ENCODE results near the gene SLC13A1. TPM values are rescaled to one million over a fixed set of nuclear protein-coding genes. Genes with fewer than 3 reads are reported as not detected.

Gene SLC13A1
- total RNA-seq, 1 experiment from 2014 or later, result not detected

- H3K4me3 ChIP-seq (replicated peaks in 1 of 2; ENCODE audit: low read depth in 1 of 2, low read length in 2 of 2), result no peak overlapping the region
- no peaks in the 10 kb centered on the region for H3K79me2 ChIP-seq (ENCODE audit: insufficient read depth, low read length)
- H3K27ac ChIP-seq (ENCODE audit: low read depth, low read length), result no peak overlapping the region
- no peak overlapping the region for H3K4me2 ChIP-seq (ENCODE audit: low read length)
- no peaks in the 10 kb centered on the region for H4K20me1 ChIP-seq (ENCODE audit: insufficient read depth)
- no peaks in the 10 kb centered on the region for H3K36me3 ChIP-seq (ENCODE audit: control insufficient read depth in 1 of 2, insufficient read depth in 2 of 2, low read length in 2 of 2)
- ATAC-seq, result no peak
- TF ChIP-seq SIN3A (IDR thresholded peaks at IDR 0.05; ENCODE audit: low read depth), result no peak
- TF ChIP-seq, protein P1, sequence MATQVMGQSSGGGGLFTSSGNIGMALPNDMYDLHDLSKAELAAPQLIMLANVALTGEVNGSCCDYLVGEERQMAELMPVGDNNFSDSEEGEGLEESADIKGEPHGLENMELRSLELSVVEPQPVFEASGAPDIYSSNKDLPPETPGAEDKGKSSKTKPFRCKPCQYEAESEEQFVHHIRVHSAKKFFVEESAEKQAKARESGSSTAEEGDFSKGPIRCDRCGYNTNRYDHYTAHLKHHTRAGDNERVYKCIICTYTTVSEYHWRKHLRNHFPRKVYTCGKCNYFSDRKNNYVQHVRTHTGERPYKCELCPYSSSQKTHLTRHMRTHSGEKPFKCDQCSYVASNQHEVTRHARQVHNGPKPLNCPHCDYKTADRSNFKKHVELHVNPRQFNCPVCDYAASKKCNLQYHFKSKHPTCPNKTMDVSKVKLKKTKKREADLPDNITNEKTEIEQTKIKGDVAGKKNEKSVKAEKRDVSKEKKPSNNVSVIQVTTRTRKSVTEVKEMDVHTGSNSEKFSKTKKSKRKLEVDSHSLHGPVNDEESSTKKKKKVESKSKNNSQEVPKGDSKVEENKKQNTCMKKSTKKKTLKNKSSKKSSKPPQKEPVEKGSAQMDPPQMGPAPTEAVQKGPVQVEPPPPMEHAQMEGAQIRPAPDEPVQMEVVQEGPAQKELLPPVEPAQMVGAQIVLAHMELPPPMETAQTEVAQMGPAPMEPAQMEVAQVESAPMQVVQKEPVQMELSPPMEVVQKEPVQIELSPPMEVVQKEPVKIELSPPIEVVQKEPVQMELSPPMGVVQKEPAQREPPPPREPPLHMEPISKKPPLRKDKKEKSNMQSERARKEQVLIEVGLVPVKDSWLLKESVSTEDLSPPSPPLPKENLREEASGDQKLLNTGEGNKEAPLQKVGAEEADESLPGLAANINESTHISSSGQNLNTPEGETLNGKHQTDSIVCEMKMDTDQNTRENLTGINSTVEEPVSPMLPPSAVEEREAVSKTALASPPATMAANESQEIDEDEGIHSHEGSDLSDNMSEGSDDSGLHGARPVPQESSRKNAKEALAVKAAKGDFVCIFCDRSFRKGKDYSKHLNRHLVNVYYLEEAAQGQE (IDR thresholded peaks at IDR 0.05; ENCODE audit: low read depth), result no peak
- TF ChIP-seq ELF1 (IDR thresholded peaks at IDR 0.05; ENCODE audit: borderline replicate concordance, low read depth), result no peak
- no peak for TF ChIP-seq TCF7L2 (IDR thresholded peaks at IDR 0.05; ENCODE audit: borderline replicate concordance, extremely low read depth, insufficient read depth, insufficient read length)
- no peak for TF ChIP-seq JUND (IDR thresholded peaks at IDR 0.05)
- TF ChIP-seq ZFX (IDR thresholded peaks at IDR 0.05), result no peak
- TF ChIP-seq, protein P2, sequence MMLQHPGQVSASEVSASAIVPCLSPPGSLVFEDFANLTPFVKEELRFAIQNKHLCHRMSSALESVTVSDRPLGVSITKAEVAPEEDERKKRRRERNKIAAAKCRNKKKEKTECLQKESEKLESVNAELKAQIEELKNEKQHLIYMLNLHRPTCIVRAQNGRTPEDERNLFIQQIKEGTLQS (IDR thresholded peaks at IDR 0.05), result no peak
- ChIA-PET RAD21 (ENCODE audit: low non-redundant PET in 1 of 2, low total read pairs in 2 of 2, uncharacterized antibody in 2 of 2, unreplicated experiment in 2 of 2) (no interaction called here), CTCF (no interaction called here), POLR2A (no interaction called here)
- no peaks in the 10 kb centered on the region for H3K9me2 ChIP-seq (ENCODE audit: insufficient read depth)
- H3K4me1 ChIP-seq (ENCODE audit: control insufficient read depth in 1 of 2, insufficient read depth in 2 of 2, low read length in 2 of 2), result no peaks in the 10 kb centered on the region
- DNase-seq (ENCODE audit: low read depth, low spot score), result no peak
- BruUV-seq (replicated peaks), result no TSS peak
- no peak overlapping the region for H3K9ac ChIP-seq (ENCODE audit: low read length)
- intact Hi-C loops (cut with micrococcal nuclease), result no loop called here
- H3K27me3 ChIP-seq (ENCODE audit: insufficient read depth, low read length), result no peaks in the 10 kb centered on the region
- no peak overlapping the region for H2AFZ ChIP-seq (ENCODE audit: low read depth, low read length, poor library complexity, severe bottlenecking)
- no peaks in the 10 kb centered on the region for H3K9me3 ChIP-seq (ENCODE audit: control insufficient read depth in 1 of 2, insufficient read depth in 1 of 2, low read depth in 1 of 2, low read length in 2 of 2)
Measured at GRCh38 chr7:123193235-123193634, 6.5 kb downstream of the SLC13A1 start.

GRCh38 chr7:123191132-123191531, 8.6 kb downstream of the SLC13A1 start:
- ATAC-seq (no peak), DNase-seq (ENCODE audit: low read depth, low spot score) (no peak)
- no TSS peak for BruUV-seq (replicated peaks)
- H4K20me1 ChIP-seq (ENCODE audit: insufficient read depth), result no peaks in the 10 kb centered on the region
- ChIA-PET CTCF (no interaction called here), RAD21 (ENCODE audit: low non-redundant PET in 1 of 2, low total read pairs in 2 of 2, uncharacterized antibody in 2 of 2, unreplicated experiment in 2 of 2) (no interaction called here), POLR2A (no interaction called here)
- H3K9me2 ChIP-seq (ENCODE audit: insufficient read depth), result no peaks in the 10 kb centered on the region
- H3K4me3 ChIP-seq (replicated peaks in 1 of 2; ENCODE audit: low read depth in 1 of 2, low read length in 2 of 2), result no peak overlapping the region
- TF ChIP-seq RAD21 (IDR thresholded peaks at IDR 0.05; ENCODE audit: low read depth), result no peak
- no peak for TF ChIP-seq EZH2 (IDR thresholded peaks at IDR 0.05)
- no peak for TF ChIP-seq TCF7L2 (IDR thresholded peaks at IDR 0.05; ENCODE audit: borderline replicate concordance, extremely low read depth, insufficient read depth, insufficient read length)
- no peaks in the 10 kb centered on the region for H3K4me1 ChIP-seq (ENCODE audit: control insufficient read depth in 1 of 2, insufficient read depth in 2 of 2, low read length in 2 of 2)
- no peak overlapping the region for H3K27ac ChIP-seq (ENCODE audit: low read depth, low read length)
- no peak overlapping the region for H3K9ac ChIP-seq (ENCODE audit: low read length)
- H3K27me3 ChIP-seq (ENCODE audit: insufficient read depth, low read length), result no peaks in the 10 kb centered on the region
- H3K4me2 ChIP-seq (ENCODE audit: low read length), result no peak overlapping the region
- no peaks in the 10 kb centered on the region for H3K9me3 ChIP-seq (ENCODE audit: control insufficient read depth in 1 of 2, insufficient read depth in 1 of 2, low read depth in 1 of 2, low read length in 2 of 2)
- intact Hi-C loops (cut with micrococcal nuclease), result no loop called here
- no peaks in the 10 kb centered on the region for H3K36me3 ChIP-seq (ENCODE audit: control insufficient read depth in 1 of 2, insufficient read depth in 2 of 2, low read length in 2 of 2)
- no peak overlapping the region for H2AFZ ChIP-seq (ENCODE audit: low read depth, low read length, poor library complexity, severe bottlenecking)
- H3K79me2 ChIP-seq (ENCODE audit: insufficient read depth, low read length), result no peaks in the 10 kb centered on the region

All from HCT116 (cell line).